CD4-positive, alpha-beta T cell treated with Interleukin-2 at 100 ng/mL for 4 hours (primary cell): Measurements from ENCODE around the gene NEURL1.

Experiments used
- DNase-seq: peaks from one replicate; pipeline ENCODE4 v3.0.0-alpha.2; 2020; ENCODE audit warnings: low spot score

The NEURL1 gene

GRCh38 chr10:103493362-103493915 is at the start of gene NEURL1:
Gene NEURL1, plus strand, starts transcription at chr10:103493705. Its CDS starts 683 bp downstream, at chr10:103494388.
- DNase-seq, result no peak

GRCh38 chr10:103444478-103444877 is 49.0 kb upstream of the NEURL1 start:
- no peak for DNase-seq

- no peak for DNase-seq
Measured at GRCh38 chr10:103445366-103445765, 48.1 kb upstream of the NEURL1 start.

GRCh38 chr10:103445767-103446567 is 47.5 kb upstream of the NEURL1 start:
- DNase-seq, result no peak

GRCh38 chr10:103447187-103447586 is 46.3 kb upstream of the NEURL1 start:
- no peak for DNase-seq

GRCh38 chr10:103448746-103449145 is 44.8 kb upstream of the NEURL1 start:
- no peak for DNase-seq

- no peak for DNase-seq
Measured at GRCh38 chr10:103449208-103450144, 44.0 kb upstream of the NEURL1 start.

GRCh38 chr10:103450201-103450695 is 43.3 kb upstream of the NEURL1 start:
- DNase-seq, result no peak

GRCh38 chr10:103451091-103451813 is 42.3 kb upstream of the NEURL1 start:
- DNase-seq, result peak; percentile 55

GRCh38 chr10:103451831-103452505 is 41.5 kb upstream of the NEURL1 start, which contains the start of gene CALHM2:
Gene CALHM2, minus strand, starts transcription at chr10:103452370. Its CDS starts 2,429 bp downstream, at chr10:103449941.
- DNase-seq, result peak; percentile 51

GRCh38 chr10:103452506-103453230 is 40.8 kb upstream of the NEURL1 start:
- DNase-seq, result no peak

- no peak for DNase-seq
Measured at GRCh38 chr10:103454026-103454425, 39.5 kb upstream of the NEURL1 start.

GRCh38 chr10:103455235-103455634 is 38.3 kb upstream of the NEURL1 start:
- no peak for DNase-seq

GRCh38 chr10:103456074-103456660 is 37.3 kb upstream of the NEURL1 start:
- no peak for DNase-seq

GRCh38 chr10:103457176-103457712 is 36.3 kb upstream of the NEURL1 start:
- no peak for DNase-seq

GRCh38 chr10:103457896-103458583 is 35.5 kb upstream of the NEURL1 start:
- DNase-seq, result no peak

GRCh38 chr10:103458720-103459119 is 34.8 kb upstream of the NEURL1 start, which contains the start of gene CALHM1:
Gene CALHM1, minus strand, starts transcription at chr10:103458900. Its CDS starts 149 bp downstream, at chr10:103458751.
- DNase-seq, result no peak

- DNase-seq, result no peak
Measured at GRCh38 chr10:103459615-103460014, 33.9 kb upstream of the NEURL1 start.

- no peak for DNase-seq
Measured at GRCh38 chr10:103463499-103463898, 30.0 kb upstream of the NEURL1 start.
